A549 (cell line): ENCODE measurements around the gene KCNQ2. TPM values are rescaled to one million over a fixed set of nuclear protein-coding genes. Genes with fewer than 3 reads are reported as not detected.

Experiments used
- ATAC-seq, 2 experiments: fragments of 200-7000 bp in 1 of 2; fragments of >200 bp in 1 of 2; cut with Nextera tagmentation in 1 of 2; cut with Tn5 transposase in 1 of 2; 3 replicates each; pipeline versions ENCODE4 v1.8.0 to v1.9.1; 2018 to 2020; ENCODE audit warnings: mild to moderate bottlenecking in 1 of 2, moderate library complexity in 1 of 2
- CTCF ChIA-PET: fragments of 300-600 bp; sonication (Branson Sonifier 250); formaldehyde crosslinking; extraction: SDS; loops from one replicate; lab custom pipeline; 2021; ENCODE audit warnings: antibody characterized with exemption, inconsistent platforms; lab: Yijun Ruan, JAX
- POLR2A ChIA-PET: fragments of 350-600 bp; formaldehyde crosslinking; extraction: SDS; loops from one replicate; lab custom pipeline; 2021; ENCODE audit warnings: antibody characterized with exemption, inconsistent platforms; lab: Yijun Ruan, JAX
- DNase-seq, 2 experiments: peaks; one replicate each; pipeline versions ENCODE4 v3.0.0 to v3.0.0-alpha.2; 2011 to 2016; ENCODE audit warnings: low read depth in 1 of 2, low spot score in 1 of 2
- FAIRE-seq: peaks from 2 replicates; lab custom pipeline; 2011; peaks lifted over from hg19 to GRCh38; lab: Jason Lieb, UNC
- H3K27ac ChIP-seq, 2 experiments: fragments of >200 bp; sonication (Bioruptor Twin); formaldehyde crosslinking; 3 replicates each; pipeline ENCODE4 v1.5.1; 2016 to 2017
- H3K4me1 ChIP-seq: fragments of >200 bp; sonication (Bioruptor Twin); formaldehyde crosslinking; 3 replicates; pipeline ENCODE4 v1.6.1; 2016
- H3K4me2 ChIP-seq: fragments of >200 bp; sonication (Bioruptor Twin); formaldehyde crosslinking; 3 replicates; pipeline ENCODE4 v1.6.1; 2016
- H3K4me3 ChIP-seq: fragments of >200 bp; sonication (Bioruptor Twin); formaldehyde crosslinking; 3 replicates; pipeline ENCODE4 v1.5.1; 2016
- H3K9me3 ChIP-seq: fragments of >200 bp; sonication (Bioruptor Twin); formaldehyde crosslinking; 3 replicates; pipeline ENCODE4 v1.6.1; 2016
- CEBPB ChIP-seq, 2 experiments: fragments of >200 bp in 1 of 2; sonication (Bioruptor Twin) in 1 of 2; formaldehyde crosslinking in 1 of 2; IDR thresholded peaks; 2 replicates each; pipeline ENCODE4 v1.6.1; 2012 to 2016
- CHD2 ChIP-seq: fragments of 150-350 bp; IDR thresholded peaks from 2 replicates; pipeline ENCODE4 v1.6.1; 2014; ENCODE audit warnings: low read length; ENCODE audit not compliant: partially characterized antibody
- FOSB ChIP-seq: fragments of 250-450 bp; sonication (Bioruptor Pico); IDR thresholded peaks from 2 replicates; pipeline ENCODE4 v1.5.0; 2020; ENCODE audit warnings: mild to moderate bottlenecking, moderate library complexity
- FOXS1 ChIP-seq: fragments of 250-450 bp; sonication (Bioruptor Pico); IDR thresholded peaks from 2 replicates; pipeline ENCODE4 v1.5.0; 2020; ENCODE audit warnings: mild to moderate bottlenecking, moderate library complexity
- GATA3 ChIP-seq: IDR thresholded peaks from 2 replicates; pipeline ENCODE4 v1.6.1; 2012; ENCODE audit warnings: borderline replicate concordance
- HEYL ChIP-seq: fragments of 250-450 bp; sonication (Bioruptor Pico); IDR thresholded peaks from 2 replicates; pipeline ENCODE4 v1.8.0; 2021; ENCODE audit warnings: mild to moderate bottlenecking, moderate library complexity
- JUNB ChIP-seq: fragments of >200 bp; sonication (Bioruptor Twin); formaldehyde crosslinking; IDR thresholded peaks from 2 replicates; pipeline ENCODE4 v1.6.1; 2016
- KDM1A ChIP-seq: fragments of 200-600 bp; sonication (generic); IDR thresholded peaks from 2 replicates; pipeline ENCODE4 v1.6.1; 2016; ENCODE audit warnings: low read depth, mild to moderate bottlenecking
- NR3C1 ChIP-seq: fragments of >200 bp; sonication (Bioruptor Twin); formaldehyde crosslinking; IDR thresholded peaks from 3 replicates; pipeline ENCODE4 v1.6.1; 2017
- RFX5 ChIP-seq: fragments of 450-650 bp; IDR thresholded peaks from 2 replicates; pipeline ENCODE4 v1.7.1; 2014; ENCODE audit warnings: antibody characterized with exemption, mild to moderate bottlenecking, moderate library complexity
- SREBF2 ChIP-seq: fragments of 450-650 bp; IDR thresholded peaks from 2 replicates; pipeline ENCODE4 v1.6.1; 2014; ENCODE audit warnings: mild to moderate bottlenecking, moderate library complexity
- TFCP2L1 ChIP-seq: fragments of 250-450 bp; sonication (Bioruptor Pico); IDR thresholded peaks from 2 replicates; pipeline ENCODE4 v1.5.0; 2021; ENCODE audit warnings: mild to moderate bottlenecking
- ZFP36 ChIP-seq: fragments of 450-650 bp; IDR thresholded peaks from 2 replicates; pipeline ENCODE4 v1.6.1; 2014; ENCODE audit warnings: borderline replicate concordance; ENCODE audit not compliant: partially characterized antibody
- ZNF302 ChIP-seq: fragments of 250-450 bp; sonication (Bioruptor Pico); IDR thresholded peaks from 2 replicates; pipeline ENCODE4 v1.9.0; 2021; ENCODE audit warnings: inconsistent platforms, mild to moderate bottlenecking, moderate library complexity
- ZSCAN20 ChIP-seq: fragments of 250-450 bp; sonication (Bioruptor Pico); IDR thresholded peaks from 2 replicates; pipeline ENCODE4 v1.8.0; 2022; ENCODE audit warnings: mild to moderate bottlenecking, moderate library complexity
- WGBS: methylation state at CpG from one replicate; pipeline ENCODE4 v1.1.6; 2017; ENCODE audit errors: missing lambda C conversion rate; 5-methylcytosine and 5-hydroxymethylcytosine counted together
- polyA plus RNA-seq, 4 experiments: library from polyadenylated mRNA; depleted of rRNA in 3 of 4; stranded (reverse); fragments of >200 nt; fragmentation: RNase III in 1 of 4; extraction: RNeasy Plus Mini Kit Qiagen cat#74134 plus additional on column Dnase treatment in 1 of 4; gene quantifications; 2 replicates in 3 of 4; 3 replicates in 1 of 4; pipeline ENCODE4 v1.2.3, GENCODE V29; 2011 to 2017
- TF ChIP-seq, protein P1 (sequence below): fragments of 200-600 bp; sonication (generic); IDR thresholded peaks from 2 replicates; pipeline ENCODE4 v1.6.1; 2016; ENCODE audit warnings: antibody characterized with exemption, mild to moderate bottlenecking, moderate library complexity
- TF ChIP-seq, protein P2 (sequence below): fragments of >200 bp; sonication (Bioruptor Twin); formaldehyde crosslinking; IDR thresholded peaks from 2 replicates; pipeline ENCODE4 v1.6.1; 2016
- TF ChIP-seq, protein P3 (sequence below): IDR thresholded peaks from 2 replicates; pipeline ENCODE4 v1.6.1; 2012; ENCODE audit warnings: low read depth, borderline replicate concordance
- TF ChIP-seq, protein P4 (sequence below): fragments of >200 bp; sonication (Bioruptor Twin); formaldehyde crosslinking; IDR thresholded peaks from 3 replicates; pipeline ENCODE4 v1.6.1; 2016
- TF ChIP-seq, protein P5 (sequence below): fragments of 450-650 bp; IDR thresholded peaks from 2 replicates; pipeline ENCODE4 v1.6.1; 2014; ENCODE audit warnings: antibody characterized with exemption

The KCNQ2 gene
- polyA plus RNA-seq, 2 of the 4 experiments (the other 2 are of a cell fraction), result 0.14 to 0.36 TPM

DNA sequence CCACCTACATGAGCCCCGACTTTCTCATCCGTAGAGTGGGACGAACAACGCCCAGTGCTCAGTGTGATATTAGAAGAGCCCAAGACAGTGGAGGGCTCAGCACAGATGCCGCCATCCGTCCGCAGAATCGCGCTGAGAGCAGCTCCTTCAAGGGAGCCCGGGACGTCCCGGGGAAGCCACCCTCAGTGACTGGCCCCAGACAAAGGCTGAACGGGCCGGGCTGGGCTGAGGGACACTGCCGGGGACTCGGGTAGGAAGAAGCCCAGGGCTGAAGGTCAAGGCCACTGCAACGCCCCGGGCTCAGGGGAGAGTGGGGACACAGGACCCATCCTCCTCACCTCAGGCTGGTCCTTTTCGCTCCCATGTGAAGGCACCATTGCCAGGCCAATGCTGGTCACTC is 98.5 kb downstream of the KCNQ2 start:
- CTCF ChIA-PET, result interaction anchor here (2.1 to 2.4 kb wide), 3 partner anchors 8 to 150 kb away, joined by 7 to 13 read pairs (median 7); no protein-coding TSS in a partner anchor
- H3K9me3 ChIP-seq, result no peaks in the 10 kb centered on the region
- H3K4me3 ChIP-seq, result no peak overlapping the region
- no peak for DNase-seq
- no peak overlapping the region for H3K27ac ChIP-seq
- no peak for ATAC-seq
- POLR2A ChIA-PET, result no interaction called here
- FAIRE-seq, result no peak
- H3K4me2 ChIP-seq, result no peak overlapping the region
- TF ChIP-seq NR3C1, result no peak
- no peak for TF ChIP-seq ZSCAN20 (CRISPR knock-in tag)
- no peak for TF ChIP-seq GATA3
- no peak for TF ChIP-seq FOXS1
- TF ChIP-seq JUNB, result no peak
- TF ChIP-seq, protein P1, sequence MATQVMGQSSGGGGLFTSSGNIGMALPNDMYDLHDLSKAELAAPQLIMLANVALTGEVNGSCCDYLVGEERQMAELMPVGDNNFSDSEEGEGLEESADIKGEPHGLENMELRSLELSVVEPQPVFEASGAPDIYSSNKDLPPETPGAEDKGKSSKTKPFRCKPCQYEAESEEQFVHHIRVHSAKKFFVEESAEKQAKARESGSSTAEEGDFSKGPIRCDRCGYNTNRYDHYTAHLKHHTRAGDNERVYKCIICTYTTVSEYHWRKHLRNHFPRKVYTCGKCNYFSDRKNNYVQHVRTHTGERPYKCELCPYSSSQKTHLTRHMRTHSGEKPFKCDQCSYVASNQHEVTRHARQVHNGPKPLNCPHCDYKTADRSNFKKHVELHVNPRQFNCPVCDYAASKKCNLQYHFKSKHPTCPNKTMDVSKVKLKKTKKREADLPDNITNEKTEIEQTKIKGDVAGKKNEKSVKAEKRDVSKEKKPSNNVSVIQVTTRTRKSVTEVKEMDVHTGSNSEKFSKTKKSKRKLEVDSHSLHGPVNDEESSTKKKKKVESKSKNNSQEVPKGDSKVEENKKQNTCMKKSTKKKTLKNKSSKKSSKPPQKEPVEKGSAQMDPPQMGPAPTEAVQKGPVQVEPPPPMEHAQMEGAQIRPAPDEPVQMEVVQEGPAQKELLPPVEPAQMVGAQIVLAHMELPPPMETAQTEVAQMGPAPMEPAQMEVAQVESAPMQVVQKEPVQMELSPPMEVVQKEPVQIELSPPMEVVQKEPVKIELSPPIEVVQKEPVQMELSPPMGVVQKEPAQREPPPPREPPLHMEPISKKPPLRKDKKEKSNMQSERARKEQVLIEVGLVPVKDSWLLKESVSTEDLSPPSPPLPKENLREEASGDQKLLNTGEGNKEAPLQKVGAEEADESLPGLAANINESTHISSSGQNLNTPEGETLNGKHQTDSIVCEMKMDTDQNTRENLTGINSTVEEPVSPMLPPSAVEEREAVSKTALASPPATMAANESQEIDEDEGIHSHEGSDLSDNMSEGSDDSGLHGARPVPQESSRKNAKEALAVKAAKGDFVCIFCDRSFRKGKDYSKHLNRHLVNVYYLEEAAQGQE, result no peak
- no peak for TF ChIP-seq TFCP2L1 (CRISPR knock-in tag)
- TF ChIP-seq RFX5, result no peak
- no peak for TF ChIP-seq ZFP36
- TF ChIP-seq, protein P2, sequence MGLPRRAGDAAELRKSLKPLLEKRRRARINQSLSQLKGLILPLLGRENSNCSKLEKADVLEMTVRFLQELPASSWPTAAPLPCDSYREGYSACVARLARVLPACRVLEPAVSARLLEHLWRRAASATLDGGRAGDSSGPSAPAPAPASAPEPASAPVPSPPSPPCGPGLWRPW, result no peak
- no peak for TF ChIP-seq FOSB
- TF ChIP-seq, protein P3, sequence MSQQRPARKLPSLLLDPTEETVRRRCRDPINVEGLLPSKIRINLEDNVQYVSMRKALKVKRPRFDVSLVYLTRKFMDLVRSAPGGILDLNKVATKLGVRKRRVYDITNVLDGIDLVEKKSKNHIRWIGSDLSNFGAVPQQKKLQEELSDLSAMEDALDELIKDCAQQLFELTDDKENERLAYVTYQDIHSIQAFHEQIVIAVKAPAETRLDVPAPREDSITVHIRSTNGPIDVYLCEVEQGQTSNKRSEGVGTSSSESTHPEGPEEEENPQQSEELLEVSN, result no peak
- no peak for TF ChIP-seq CHD2
- no peak for TF ChIP-seq SREBF2
- no peak for TF ChIP-seq KDM1A
- TF ChIP-seq HEYL (CRISPR knock-in tag), result no peak
- TF ChIP-seq, all 56 proteins: peak for 0
- H3K4me1 ChIP-seq, result no peaks in the 10 kb centered on the region
- 22% methylated on average over 10 of the region's 19 CpGs for WGBS

DNA sequence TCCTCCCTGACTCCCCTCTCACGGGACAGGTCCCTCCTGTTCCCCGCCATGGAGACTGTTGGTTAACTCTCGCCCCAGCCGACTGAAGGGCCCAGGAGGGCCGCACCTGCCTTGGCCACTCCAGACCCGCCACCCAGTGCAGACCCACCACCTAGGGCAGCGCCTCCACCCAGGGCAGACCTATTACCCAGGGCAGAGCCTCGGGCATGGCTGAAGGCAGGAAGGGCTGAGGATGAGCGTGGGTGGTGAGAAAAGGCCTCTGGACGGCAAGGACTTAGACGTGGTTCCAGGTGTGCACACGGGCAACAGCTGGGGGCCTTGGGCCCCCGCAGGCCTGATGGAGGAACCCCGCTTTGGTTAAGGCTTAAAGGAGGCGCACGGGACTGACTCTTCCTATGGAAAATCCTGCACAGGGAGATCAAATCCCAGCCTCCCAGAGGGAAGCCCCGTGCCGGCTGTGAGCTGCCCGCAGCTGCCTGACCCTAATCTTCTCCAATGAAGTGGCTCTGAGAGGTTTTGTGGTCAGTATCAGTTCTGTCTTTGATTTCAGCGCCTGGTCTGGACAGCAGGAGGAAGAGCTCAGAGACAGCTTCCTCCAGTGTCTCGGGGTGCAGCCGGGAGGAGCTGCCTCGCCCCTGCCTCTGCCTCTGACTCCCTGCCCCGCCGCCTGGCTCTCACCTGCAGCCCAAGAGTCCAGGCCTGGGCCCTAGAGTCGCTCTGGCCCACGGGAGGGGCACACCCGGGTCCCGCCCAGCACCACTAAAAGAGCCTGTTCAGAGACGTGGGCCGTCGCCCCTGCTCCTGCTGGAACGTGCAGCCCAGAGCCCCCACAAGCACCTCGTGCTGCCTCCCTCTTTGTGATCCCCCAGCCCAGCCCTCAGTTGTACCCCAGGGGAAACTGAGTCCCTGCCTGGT is 99.2 kb downstream of the KCNQ2 start:
- TF ChIP-seq ZFP36 (no peak), NR3C1 (no peak), ZNF302 (CRISPR knock-in tag) (no peak), TFCP2L1 (CRISPR knock-in tag) (no peak), GATA3 (no peak), CEBPB (IDR thresholded peaks at IDR 0.05) (no peak)
- TF ChIP-seq, protein P4, sequence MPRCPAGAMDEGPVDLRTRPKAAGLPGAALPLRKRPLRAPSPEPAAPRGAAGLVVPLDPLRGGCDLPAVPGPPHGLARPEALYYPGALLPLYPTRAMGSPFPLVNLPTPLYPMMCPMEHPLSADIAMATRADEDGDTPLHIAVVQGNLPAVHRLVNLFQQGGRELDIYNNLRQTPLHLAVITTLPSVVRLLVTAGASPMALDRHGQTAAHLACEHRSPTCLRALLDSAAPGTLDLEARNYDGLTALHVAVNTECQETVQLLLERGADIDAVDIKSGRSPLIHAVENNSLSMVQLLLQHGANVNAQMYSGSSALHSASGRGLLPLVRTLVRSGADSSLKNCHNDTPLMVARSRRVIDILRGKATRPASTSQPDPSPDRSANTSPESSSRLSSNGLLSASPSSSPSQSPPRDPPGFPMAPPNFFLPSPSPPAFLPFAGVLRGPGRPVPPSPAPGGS, result no peak
- TF ChIP-seq, protein P5, sequence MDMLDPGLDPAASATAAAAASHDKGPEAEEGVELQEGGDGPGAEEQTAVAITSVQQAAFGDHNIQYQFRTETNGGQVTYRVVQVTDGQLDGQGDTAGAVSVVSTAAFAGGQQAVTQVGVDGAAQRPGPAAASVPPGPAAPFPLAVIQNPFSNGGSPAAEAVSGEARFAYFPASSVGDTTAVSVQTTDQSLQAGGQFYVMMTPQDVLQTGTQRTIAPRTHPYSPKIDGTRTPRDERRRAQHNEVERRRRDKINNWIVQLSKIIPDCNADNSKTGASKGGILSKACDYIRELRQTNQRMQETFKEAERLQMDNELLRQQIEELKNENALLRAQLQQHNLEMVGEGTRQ, result no peak
- TF ChIP-seq, protein P3, result no peak
- FAIRE-seq (no peak), DNase-seq (no peak), ATAC-seq (peak in 1 of 2 experiments; percentile 13; a peak in 3 of 6 replicates)
- Histone ChIP-seq H3K4me2 (no peak overlapping the region), H3K27ac (no peak overlapping the region), H3K4me1 (no peaks in the 10 kb centered on the region), H3K4me3 (no peak overlapping the region), H3K9me3 (no peaks in the 10 kb centered on the region)
- 39% methylated on average over 21 of the region's 34 CpGs for WGBS
- ChIA-PET CTCF (interaction anchor here (2.1 to 2.4 kb wide), 3 partner anchors 9 to 150 kb away, joined by 7 to 13 read pairs (median 7); no protein-coding TSS in a partner anchor), POLR2A (no interaction called here)
